ENCODE results near the gene CHN2. TPM values are rescaled to one million over a fixed set of nuclear protein-coding genes. Genes with fewer than 3 reads are reported as not detected.

The CHN2 gene
- total RNA-seq, 1 donor from 2014 or later = 0.64 TPM

GRCh38 chr7:29236649-29237048 is 42.1 kb downstream of the CHN2 start:
- no peak for DNase-seq (ENCODE audit: extremely low spot score, unreplicated experiment)
- Mint-ChIP-seq H3K27me3 (ENCODE audit: unreplicated experiment) (peaks cover 41% of the 10 kb centered on the region), H3K27ac (ENCODE audit: unreplicated experiment) (no peak overlapping the region), H3K4me3 (ENCODE audit: unreplicated experiment) (no peak overlapping the region), H3K4me1 (ENCODE audit: unreplicated experiment) (no peaks in the 10 kb centered on the region), H3K36me3 (ENCODE audit: unreplicated experiment) (no peaks in the 10 kb centered on the region), H3K9me3 (ENCODE audit: unreplicated experiment) (no peaks in the 10 kb centered on the region)
- no peak for TF ChIP-seq CTCF (IDR thresholded peaks at IDR 0.05)

- Mint-ChIP-seq H3K4me1 (ENCODE audit: unreplicated experiment) (no peaks in the 10 kb centered on the region), H3K9me3 (ENCODE audit: unreplicated experiment) (no peaks in the 10 kb centered on the region), H3K27me3 (ENCODE audit: unreplicated experiment) (peaks cover 41% of the 10 kb centered on the region), H3K36me3 (ENCODE audit: unreplicated experiment) (no peaks in the 10 kb centered on the region), H3K4me3 (ENCODE audit: unreplicated experiment) (no peak overlapping the region), H3K27ac (ENCODE audit: unreplicated experiment) (no peak overlapping the region)
- no peak for TF ChIP-seq CTCF (IDR thresholded peaks at IDR 0.05)
- no peak for DNase-seq (ENCODE audit: extremely low spot score, unreplicated experiment)
Observed at GRCh38 chr7:29237489-29237888, 42.9 kb downstream of the CHN2 start.

- no peak overlapping the region for H3K4me3 Mint-ChIP-seq (ENCODE audit: unreplicated experiment)
- H3K36me3 Mint-ChIP-seq (ENCODE audit: unreplicated experiment) = no peaks in the 10 kb centered on the region
- no peak for DNase-seq (ENCODE audit: extremely low spot score, unreplicated experiment)
- H3K27me3 Mint-ChIP-seq (ENCODE audit: unreplicated experiment) = peaks cover 49% of the 10 kb centered on the region
- peak; percentile 17 for TF ChIP-seq CTCF (IDR thresholded peaks at IDR 0.05)
- no peaks in the 10 kb centered on the region for H3K9me3 Mint-ChIP-seq (ENCODE audit: unreplicated experiment)
- H3K27ac Mint-ChIP-seq (ENCODE audit: unreplicated experiment) = no peak overlapping the region
- H3K4me1 Mint-ChIP-seq (ENCODE audit: unreplicated experiment) = no peaks in the 10 kb centered on the region
Observed at GRCh38 chr7:29239638-29240037, 45.1 kb downstream of the CHN2 start.

GRCh38 chr7:29242265-29242664 is 47.7 kb downstream of the CHN2 start:
- DNase-seq (ENCODE audit: extremely low spot score, unreplicated experiment) = no peak
- Mint-ChIP-seq H3K27me3 (ENCODE audit: unreplicated experiment) (peaks cover 47% of the 10 kb centered on the region), H3K4me1 (ENCODE audit: unreplicated experiment) (no peaks in the 10 kb centered on the region), H3K9me3 (ENCODE audit: unreplicated experiment) (no peaks in the 10 kb centered on the region), H3K27ac (ENCODE audit: unreplicated experiment) (no peak overlapping the region), H3K36me3 (ENCODE audit: unreplicated experiment) (no peaks in the 10 kb centered on the region), H3K4me3 (ENCODE audit: unreplicated experiment) (no peak overlapping the region)
- TF ChIP-seq CTCF (IDR thresholded peaks at IDR 0.05) = no peak

GRCh38 chr7:29243910-29244655 is 49.5 kb downstream of the CHN2 start:
- no peak for TF ChIP-seq CTCF (IDR thresholded peaks at IDR 0.05)
- Mint-ChIP-seq H3K4me3 (ENCODE audit: unreplicated experiment) (no peak overlapping the region), H3K27me3 (ENCODE audit: unreplicated experiment) (peaks cover 36% of the 10 kb centered on the region), H3K9me3 (ENCODE audit: unreplicated experiment) (no peaks in the 10 kb centered on the region), H3K4me1 (ENCODE audit: unreplicated experiment) (no peaks in the 10 kb centered on the region), H3K27ac (ENCODE audit: unreplicated experiment) (no peak overlapping the region), H3K36me3 (ENCODE audit: unreplicated experiment) (no peaks in the 10 kb centered on the region)
- no peak for DNase-seq (ENCODE audit: extremely low spot score, unreplicated experiment)

Data from osteocyte (in vitro differentiated cells).